Measurements from ENCODE around the gene PNPLA1. TPM values are rescaled to one million over a fixed set of nuclear protein-coding genes. Genes with fewer than 3 reads are reported as not detected.

Gene PNPLA1
- total RNA-seq, 4 donors from 2014 or later = not detected

GRCh38 chr6:36226438-36227047, 43.3 kb upstream of the PNPLA1 start:
- no peak for TF ChIP-seq CTCF (IDR thresholded peaks at IDR 0.05; ENCODE audit: low read depth)

- TF ChIP-seq CTCF (IDR thresholded peaks at IDR 0.05; ENCODE audit: low read depth) = no peak
Measured at GRCh38 chr6:36227379-36228228, 42.3 kb upstream of the PNPLA1 start.

- no peak for TF ChIP-seq CTCF (IDR thresholded peaks at IDR 0.05; ENCODE audit: low read depth)
Measured at GRCh38 chr6:36229223-36229622, 40.6 kb upstream of the PNPLA1 start.

- TF ChIP-seq CTCF (IDR thresholded peaks at IDR 0.05; ENCODE audit: low read depth) = no peak
Measured at GRCh38 chr6:36230371-36230770, 39.5 kb upstream of the PNPLA1 start.

GRCh38 chr6:36232172-36232571, 37.7 kb upstream of the PNPLA1 start:
- no peak for TF ChIP-seq CTCF (IDR thresholded peaks at IDR 0.05; ENCODE audit: low read depth)

- no peak for TF ChIP-seq CTCF (IDR thresholded peaks at IDR 0.05; ENCODE audit: low read depth)
Measured at GRCh38 chr6:36235309-36235708, 34.6 kb upstream of the PNPLA1 start.

- TF ChIP-seq CTCF (IDR thresholded peaks at IDR 0.05; ENCODE audit: low read depth) = no peak
Measured at GRCh38 chr6:36235862-36236261, 34.0 kb upstream of the PNPLA1 start.

All from subcutaneous adipose tissue (tissue), 4 donors.